Thyroid gland (tissue), 4 donors: ENCODE data around the gene SPAG5.
"Not testable (repeated sequence)": the region's sequence is repeated elsewhere in the genome, so short reads cannot be mapped to it uniquely, and the experiment has no call there.

ENCODE experiments used
- POLR2A ChIP-seq, 2 donors: fragments of 450-650 bp; IDR thresholded peaks; one replicate each; pipeline ENCODE4 v1.6.1; 2017; ENCODE audit warnings: antibody characterized with exemption in 2 of 2, mild to moderate bottlenecking in 2 of 2, moderate library complexity in 1 of 2
- TF ChIP-seq, protein P1 (sequence below), 6 experiments: fragments of 200-600 bp in 3 of 6; fragments of 450-650 bp in 3 of 6; sonication (generic) in 3 of 6; IDR thresholded peaks; one replicate each; pipeline ENCODE4 v1.5.1; 2016 to 2019; ENCODE audit warnings: antibody characterized with exemption in 6 of 6, mild to moderate bottlenecking in 2 of 6, inconsistent platforms in 1 of 6, moderate library complexity in 1 of 6

DNA sequence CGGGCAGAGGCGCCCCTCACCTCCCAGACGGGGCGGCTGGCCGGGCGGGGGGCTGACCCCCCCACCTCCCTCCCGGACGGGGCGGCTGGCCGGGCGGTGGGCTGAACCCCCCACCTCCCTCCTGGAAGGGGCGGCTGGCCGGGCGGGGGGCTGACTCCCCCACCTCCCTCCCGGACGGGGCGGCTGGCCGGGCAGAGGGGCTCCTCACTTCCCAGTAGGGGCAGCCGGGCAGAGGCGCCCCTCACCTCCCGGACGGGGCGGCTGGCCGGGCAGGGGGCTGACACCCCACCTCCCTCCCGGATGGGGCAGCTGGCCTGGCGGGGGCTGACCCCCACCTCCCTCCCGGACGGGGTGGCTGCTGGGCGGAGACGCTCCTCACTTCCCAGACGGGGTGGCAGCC lies 5.2 kb upstream of the SPAG5 start:
- TF ChIP-seq, protein P1, sequence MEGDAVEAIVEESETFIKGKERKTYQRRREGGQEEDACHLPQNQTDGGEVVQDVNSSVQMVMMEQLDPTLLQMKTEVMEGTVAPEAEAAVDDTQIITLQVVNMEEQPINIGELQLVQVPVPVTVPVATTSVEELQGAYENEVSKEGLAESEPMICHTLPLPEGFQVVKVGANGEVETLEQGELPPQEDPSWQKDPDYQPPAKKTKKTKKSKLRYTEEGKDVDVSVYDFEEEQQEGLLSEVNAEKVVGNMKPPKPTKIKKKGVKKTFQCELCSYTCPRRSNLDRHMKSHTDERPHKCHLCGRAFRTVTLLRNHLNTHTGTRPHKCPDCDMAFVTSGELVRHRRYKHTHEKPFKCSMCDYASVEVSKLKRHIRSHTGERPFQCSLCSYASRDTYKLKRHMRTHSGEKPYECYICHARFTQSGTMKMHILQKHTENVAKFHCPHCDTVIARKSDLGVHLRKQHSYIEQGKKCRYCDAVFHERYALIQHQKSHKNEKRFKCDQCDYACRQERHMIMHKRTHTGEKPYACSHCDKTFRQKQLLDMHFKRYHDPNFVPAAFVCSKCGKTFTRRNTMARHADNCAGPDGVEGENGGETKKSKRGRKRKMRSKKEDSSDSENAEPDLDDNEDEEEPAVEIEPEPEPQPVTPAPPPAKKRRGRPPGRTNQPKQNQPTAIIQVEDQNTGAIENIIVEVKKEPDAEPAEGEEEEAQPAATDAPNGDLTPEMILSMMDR (IDR thresholded peaks at IDR 0.05), result not testable (repeated sequence)
- TF ChIP-seq POLR2A (IDR thresholded peaks at IDR 0.05), result not testable (repeated sequence)
